MCF 10A (cell line): Measurements from ENCODE around the gene IDH3G. TPM values are rescaled to one million over a fixed set of nuclear protein-coding genes. Genes with fewer than 3 reads are reported as not detected.
A peak's percentile ranks its signal among the peaks of the same experiment; 100 is the strongest.

Experiments used
- BruUV-seq: library from RNA; stranded (reverse); fragments of 400-500 nt; replicated peaks from 2 replicates; lab custom pipeline; 2021; lab: Mats Ljungman, UMichigan
- CTCF ChIA-PET: fragments of 300-600 bp; sonication (Branson Sonifier 250); formaldehyde crosslinking; extraction: SDS; loops from one replicate; lab custom pipeline; 2021; ENCODE audit warnings: antibody characterized with exemption, inconsistent platforms; lab: Yijun Ruan, JAX
- POLR2A ChIA-PET: fragments of 300-600, 350-650 bp; sonication (Branson Sonifier 250); formaldehyde crosslinking; extraction: SDS; loops from one replicate; lab custom pipeline; 2020; ENCODE audit warnings: antibody characterized with exemption, inconsistent platforms; lab: Yijun Ruan, JAX
- DNase-seq: peaks from one replicate; pipeline ENCODE4 v3.0.0-alpha.2; 2018; ENCODE audit not compliant: unreplicated experiment
- H3K27ac Mint-ChIP-seq: one replicate; pipeline ENCODE4 v1.8.0; 2022; ENCODE audit warnings: mild to moderate bottlenecking, low read depth, mixed read lengths; ENCODE audit not compliant: unreplicated experiment
- H3K27me3 Mint-ChIP-seq: one replicate; pipeline ENCODE4 v1.8.0; 2022; ENCODE audit warnings: mixed read lengths; ENCODE audit not compliant: insufficient read depth, unreplicated experiment
- H3K36me3 Mint-ChIP-seq: one replicate; pipeline ENCODE4 v1.8.0; 2022; ENCODE audit warnings: mild to moderate bottlenecking, moderate library complexity, mixed read lengths; ENCODE audit not compliant: insufficient read depth, unreplicated experiment
- H3K4me1 Mint-ChIP-seq: one replicate; pipeline ENCODE4 v1.8.0; 2022; ENCODE audit warnings: mixed read lengths; ENCODE audit not compliant: insufficient read depth, unreplicated experiment
- H3K4me3 Mint-ChIP-seq: one replicate; pipeline ENCODE4 v1.8.0; 2022; ENCODE audit warnings: mild to moderate bottlenecking, moderate library complexity, mixed read lengths; ENCODE audit not compliant: unreplicated experiment
- H3K9me3 Mint-ChIP-seq: one replicate; pipeline ENCODE4 v1.8.0; 2022; ENCODE audit warnings: mixed read lengths; ENCODE audit not compliant: unreplicated experiment
- CTCF ChIP-seq: fragments of 200-600 bp; IDR thresholded peaks from one replicate; pipeline ENCODE4 v1.8.0; 2022; ENCODE audit warnings: antibody characterized with exemption, mild to moderate bottlenecking; ENCODE audit not compliant: unreplicated experiment
- intact Hi-C: fragments of 100-400 bp; cut with micrococcal nuclease; formaldehyde crosslinking; loops from 2 replicates; pipeline ENCODE4 v1.14.1; 2022
- total RNA-seq: library from RNA; stranded (reverse); gene quantifications from 2 replicates; pipeline ENCODE4 v1.2.3, GENCODE V29; 2022

The IDH3G gene
- total RNA-seq, 1 experiment from 2014 or later: 65.4 TPM

- Mint-ChIP-seq H3K4me1 (no peaks in the 10 kb centered on the region), H3K4me3 (no peak overlapping the region), H3K27me3 (peaks cover 3% of the 10 kb centered on the region), H3K27ac (no peak overlapping the region), H3K9me3 (peaks cover 8% of the 10 kb centered on the region), H3K36me3 (no peaks in the 10 kb centered on the region)
- CTCF ChIA-PET: no interaction called here
- no peak for TF ChIP-seq CTCF
- peak; percentile 30 for DNase-seq
- POLR2A ChIA-PET: interaction anchor here (1.4 to 1.6 kb wide), 2 partner anchors 14 to 121 kb away, joined by 5 to 8 read pairs; no protein-coding TSS in a partner anchor
- no TSS peak for BruUV-seq
- intact Hi-C loops: no loop called here
Observed at GRCh38 chrX:153806999-153807575, 12.9 kb upstream of the IDH3G start.

GRCh38 chrX:153805436-153805835 is 11.3 kb upstream of the IDH3G start:
- CTCF ChIA-PET: interaction anchor here (1.0 kb wide), 1 partner anchor 117 kb away, joined by 3 read pairs; no protein-coding TSS in a partner anchor
- BruUV-seq: no TSS peak
- H3K9me3 Mint-ChIP-seq: peaks cover 8% of the 10 kb centered on the region
- no peak for DNase-seq
- no peak overlapping the region for H3K27ac Mint-ChIP-seq
- TF ChIP-seq CTCF: no peak
- intact Hi-C loops: no loop called here
- H3K4me3 Mint-ChIP-seq: no peak overlapping the region
- POLR2A ChIA-PET: interaction anchor here (0.6 to 1.6 kb wide), 2 partner anchors 12 to 165 kb away, joined by 3 to 8 read pairs; no protein-coding TSS in a partner anchor
- H3K4me1 Mint-ChIP-seq: no peaks in the 10 kb centered on the region
- no peaks in the 10 kb centered on the region for H3K27me3 Mint-ChIP-seq
- H3K36me3 Mint-ChIP-seq: no peaks in the 10 kb centered on the region

GRCh38 chrX:153804621-153805020 is 10.4 kb upstream of the IDH3G start:
- DNase-seq: no peak
- Mint-ChIP-seq H3K27me3 (no peaks in the 10 kb centered on the region), H3K36me3 (no peaks in the 10 kb centered on the region), H3K9me3 (peaks cover 8% of the 10 kb centered on the region), H3K4me3 (no peak overlapping the region), H3K4me1 (no peaks in the 10 kb centered on the region), H3K27ac (no peak overlapping the region)
- ChIA-PET CTCF (no interaction called here), POLR2A (interaction anchor here (0.7 kb wide), 1 partner anchor 230 kb away, joined by 3 read pairs; no protein-coding TSS in a partner anchor)
- intact Hi-C loops: no loop called here
- no TSS peak for BruUV-seq
- TF ChIP-seq CTCF: no peak

GRCh38 chrX:153804100-153804595 is 10.0 kb upstream of the IDH3G start:
- ChIA-PET CTCF (interaction anchor here (0.7 kb wide), 1 partner anchor 156 kb away, joined by 4 read pairs; no protein-coding TSS in a partner anchor), POLR2A (interaction anchor here (0.7 kb wide), 1 partner anchor 230 kb away, joined by 3 read pairs; no protein-coding TSS in a partner anchor)
- H3K27ac Mint-ChIP-seq: no peak overlapping the region
- TF ChIP-seq CTCF: no peak
- H3K4me3 Mint-ChIP-seq: no peak overlapping the region
- DNase-seq: no peak
- peaks cover 4% of the 10 kb centered on the region for H3K36me3 Mint-ChIP-seq
- H3K4me1 Mint-ChIP-seq: no peaks in the 10 kb centered on the region
- BruUV-seq: no TSS peak
- peaks cover 8% of the 10 kb centered on the region for H3K9me3 Mint-ChIP-seq
- intact Hi-C loops: no loop called here
- no peaks in the 10 kb centered on the region for H3K27me3 Mint-ChIP-seq
